GM23248 (cell line): ENCODE data around the gene FAM222B.

ENCODE experiments used
- EZH2 ChIP-seq: fragments of 200-600 bp; sonication (generic); IDR thresholded peaks from 2 replicates; pipeline ENCODE4 v1.6.1; 2018; ENCODE audit warnings: antibody characterized with exemption, mild to moderate bottlenecking; ENCODE audit not compliant: insufficient read depth, poor library complexity, severe bottlenecking
- EZH2phosphoT487 ChIP-seq: fragments of 200-600 bp; sonication (generic); IDR thresholded peaks from 2 replicates; pipeline ENCODE4 v1.6.1; 2018; ENCODE audit warnings: antibody characterized with exemption, moderate library complexity, mild to moderate bottlenecking, low read depth; ENCODE audit not compliant: insufficient read depth

- TF ChIP-seq EZH2, result no peak
- no peak for TF ChIP-seq EZH2phosphoT487
Measured at GRCh38 chr17:28733346-28733745, 109.2 kb downstream of the FAM222B start.
